ENCODE results near the gene PM20D2.

GRCh38 chr6:89200706-89201215 lies 54.9 kb downstream of the PM20D2 start:
- TF ChIP-seq POLR2A (IDR thresholded peaks at IDR 0.05; ENCODE audit: extremely low read depth, insufficient read length) (no peak), CTCF (IDR thresholded peaks at IDR 0.05; ENCODE audit: low read depth, low read length) (no peak), MAX (IDR thresholded peaks at IDR 0.05; ENCODE audit: low read depth, low read length) (no peak)
